ENCODE measurements around the gene DGKQ.

DNA sequence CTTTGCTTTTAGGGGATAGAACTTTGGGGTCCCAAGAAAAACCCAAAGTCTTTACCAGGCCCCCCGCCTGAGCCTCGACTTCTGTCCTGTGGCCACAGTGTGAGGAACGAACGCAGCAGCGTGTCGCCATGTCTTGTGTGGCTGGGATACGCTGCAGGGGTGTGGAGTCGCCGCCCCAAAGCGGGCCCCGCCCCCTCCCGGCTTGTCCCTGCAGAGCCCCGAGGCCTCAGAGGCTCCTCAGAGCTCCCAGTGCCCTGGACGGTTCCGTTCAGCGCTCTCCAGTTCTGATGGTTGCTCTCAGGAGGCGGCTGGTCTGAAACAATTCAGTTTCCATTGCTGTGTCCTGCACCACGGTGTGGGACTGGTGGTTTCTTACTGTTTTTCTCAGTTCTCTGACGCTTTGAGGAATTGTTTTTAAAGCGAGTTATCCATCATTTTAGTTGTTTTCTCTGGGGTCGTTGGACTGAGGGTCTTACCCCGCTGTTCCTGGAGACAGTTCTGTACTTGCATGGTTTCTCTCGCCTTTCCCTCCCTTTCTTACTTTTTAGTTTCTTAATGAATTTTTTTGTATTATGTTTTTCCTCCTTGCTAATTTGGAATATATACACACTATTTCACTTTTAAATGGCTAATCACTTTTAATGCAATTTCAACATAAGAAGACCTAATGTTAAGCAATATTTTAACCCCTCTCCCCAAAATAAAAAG, 11.9 kb upstream of the DGKQ start:
- TF ChIP-seq, protein P1, sequence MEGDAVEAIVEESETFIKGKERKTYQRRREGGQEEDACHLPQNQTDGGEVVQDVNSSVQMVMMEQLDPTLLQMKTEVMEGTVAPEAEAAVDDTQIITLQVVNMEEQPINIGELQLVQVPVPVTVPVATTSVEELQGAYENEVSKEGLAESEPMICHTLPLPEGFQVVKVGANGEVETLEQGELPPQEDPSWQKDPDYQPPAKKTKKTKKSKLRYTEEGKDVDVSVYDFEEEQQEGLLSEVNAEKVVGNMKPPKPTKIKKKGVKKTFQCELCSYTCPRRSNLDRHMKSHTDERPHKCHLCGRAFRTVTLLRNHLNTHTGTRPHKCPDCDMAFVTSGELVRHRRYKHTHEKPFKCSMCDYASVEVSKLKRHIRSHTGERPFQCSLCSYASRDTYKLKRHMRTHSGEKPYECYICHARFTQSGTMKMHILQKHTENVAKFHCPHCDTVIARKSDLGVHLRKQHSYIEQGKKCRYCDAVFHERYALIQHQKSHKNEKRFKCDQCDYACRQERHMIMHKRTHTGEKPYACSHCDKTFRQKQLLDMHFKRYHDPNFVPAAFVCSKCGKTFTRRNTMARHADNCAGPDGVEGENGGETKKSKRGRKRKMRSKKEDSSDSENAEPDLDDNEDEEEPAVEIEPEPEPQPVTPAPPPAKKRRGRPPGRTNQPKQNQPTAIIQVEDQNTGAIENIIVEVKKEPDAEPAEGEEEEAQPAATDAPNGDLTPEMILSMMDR (IDR thresholded peaks at IDR 0.05; ENCODE audit: insufficient read depth, low read length), result no peak
- TF ChIP-seq GABPA (IDR thresholded peaks at IDR 0.05; ENCODE audit: low read depth), result no peak
- TF ChIP-seq POLR2AphosphoS5 (IDR thresholded peaks at IDR 0.05; ENCODE audit: low read depth), result no peak

Data from HL-60 (cell line).